HG02970 (cell line): ENCODE data around the gene GNG2.

Experiments
- ATAC-seq: cut with Tn5 transposase; IDR thresholded peaks from one replicate; pipeline ENCODE4 v1.9.1; 2021; ENCODE audit warnings: mild to moderate bottlenecking, moderate library complexity, moderate number of reproducible peaks; ENCODE audit not compliant: unreplicated experiment, low FRiP score

The GNG2 gene

DNA sequence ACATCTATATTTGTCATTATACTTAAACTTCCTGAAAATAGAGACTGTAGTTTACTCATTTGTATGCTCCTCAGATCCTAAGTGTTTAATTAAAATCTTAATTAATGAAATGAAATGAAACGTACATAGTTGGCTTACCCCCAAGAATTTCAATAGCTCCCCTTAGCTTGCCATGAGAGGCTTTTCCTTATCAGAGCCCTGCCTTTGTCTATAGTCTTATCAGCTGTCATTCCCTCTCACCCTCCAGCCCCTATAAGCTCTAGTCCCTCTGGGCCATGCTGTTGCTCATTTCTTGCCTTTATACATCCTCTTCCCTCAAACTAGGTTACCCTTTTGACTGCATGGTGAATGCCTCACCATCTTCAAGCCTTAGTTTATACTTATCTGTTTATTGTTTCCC lies 127.8 kb downstream of the GNG2 start:
- no peak for ATAC-seq

DNA sequence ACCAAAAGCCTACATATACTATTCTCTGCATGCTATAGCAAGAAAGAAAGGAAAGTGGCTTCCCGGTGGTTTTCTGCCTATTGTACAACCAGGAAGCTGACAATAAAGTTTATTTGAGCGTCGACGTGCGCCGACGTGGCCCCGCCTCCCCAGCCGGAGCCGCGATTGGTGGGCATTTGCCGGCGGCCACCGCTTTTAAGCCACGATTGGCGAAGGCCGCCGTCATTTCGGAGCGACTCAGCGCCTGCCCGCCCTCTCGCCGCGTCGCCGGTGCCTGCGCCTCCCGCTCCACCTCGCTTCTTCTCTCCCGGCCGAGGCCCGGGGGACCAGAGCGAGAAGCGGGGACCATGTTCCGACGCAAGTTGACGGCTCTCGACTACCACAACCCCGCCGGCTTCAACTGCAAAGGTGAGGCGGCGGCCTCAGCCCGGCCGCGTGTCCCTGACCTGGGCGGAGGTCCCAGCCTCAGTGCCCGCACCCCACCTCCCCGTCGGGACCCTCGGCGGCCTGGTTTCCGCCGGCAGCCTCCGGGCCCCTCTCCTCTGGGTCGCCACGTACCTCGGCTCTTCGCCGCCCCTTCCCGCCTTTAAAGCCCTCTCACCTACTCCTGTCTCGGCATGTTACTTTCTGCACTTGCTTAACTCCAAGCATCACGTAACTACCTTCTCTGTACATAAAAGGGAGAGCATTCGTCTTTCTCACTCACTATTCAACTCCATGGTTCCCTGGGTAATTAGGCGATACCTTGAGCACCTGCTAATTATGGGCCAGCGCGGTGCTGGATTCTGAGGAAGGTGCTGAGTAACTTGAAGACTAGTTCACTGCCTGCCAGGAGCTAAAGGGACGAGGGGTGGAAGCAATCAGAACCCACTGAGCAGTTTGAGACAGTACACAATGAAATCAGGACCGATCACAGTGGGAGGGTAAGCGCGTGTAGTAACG lies 129.2 kb downstream of the GNG2 start, which contains the start of gene RTRAF:
Gene RTRAF, plus strand, starts transcription at position 254 of the 942 bp plus-strand sequence. Its CDS starts 94 bp downstream, at position 348.
- peak; percentile 94 for ATAC-seq

DNA sequence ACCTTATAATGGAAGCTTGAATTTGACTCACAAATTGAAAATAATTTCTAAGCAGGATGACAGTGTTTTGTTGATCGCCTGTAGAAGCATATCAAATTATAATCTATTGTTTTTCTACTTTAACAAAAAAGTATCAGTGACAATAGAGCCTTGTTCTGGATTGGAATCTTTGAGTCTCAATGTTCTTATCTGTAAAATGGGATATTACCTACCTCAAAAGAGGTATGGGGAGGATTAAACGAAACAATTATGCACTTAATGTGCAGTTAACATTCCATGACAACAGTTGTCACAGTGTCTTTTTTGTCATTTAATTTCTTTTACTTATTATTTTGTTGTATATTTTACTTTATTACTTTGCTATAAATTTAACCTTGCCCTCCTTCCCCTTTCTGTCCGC lies 130.1 kb downstream of the GNG2 start:
- ATAC-seq, result no peak

DNA sequence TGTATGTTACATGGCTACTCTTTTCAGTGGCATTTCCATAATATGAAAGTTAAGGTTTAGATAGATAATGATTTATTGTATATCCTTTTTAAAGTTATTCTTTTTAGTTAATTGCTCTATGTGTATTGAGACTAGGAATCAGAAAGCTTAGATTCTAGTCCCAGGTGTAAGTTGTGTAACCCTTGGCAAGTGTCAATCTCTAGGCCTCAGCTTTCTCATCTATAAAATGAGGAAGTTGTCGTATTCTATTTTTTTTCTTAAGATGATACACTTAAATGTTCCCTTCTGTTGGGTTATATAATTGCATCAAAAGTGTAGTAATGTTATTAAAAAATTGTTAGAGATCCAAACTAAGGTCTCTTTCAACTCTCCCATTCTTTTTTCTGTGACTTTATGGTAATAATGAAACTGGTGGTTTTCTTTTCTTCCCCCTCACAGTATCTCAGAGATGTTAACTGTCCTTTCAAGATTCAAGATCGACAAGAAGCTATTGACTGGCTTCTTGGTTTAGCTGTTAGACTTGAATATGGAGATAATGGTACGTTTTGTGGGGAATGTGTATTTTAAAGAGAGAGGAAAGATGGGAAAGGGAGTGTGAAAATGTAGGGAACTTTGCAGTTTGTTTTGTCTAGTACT lies 133.0 kb downstream of the GNG2 start:
- ATAC-seq, result no peak

DNA sequence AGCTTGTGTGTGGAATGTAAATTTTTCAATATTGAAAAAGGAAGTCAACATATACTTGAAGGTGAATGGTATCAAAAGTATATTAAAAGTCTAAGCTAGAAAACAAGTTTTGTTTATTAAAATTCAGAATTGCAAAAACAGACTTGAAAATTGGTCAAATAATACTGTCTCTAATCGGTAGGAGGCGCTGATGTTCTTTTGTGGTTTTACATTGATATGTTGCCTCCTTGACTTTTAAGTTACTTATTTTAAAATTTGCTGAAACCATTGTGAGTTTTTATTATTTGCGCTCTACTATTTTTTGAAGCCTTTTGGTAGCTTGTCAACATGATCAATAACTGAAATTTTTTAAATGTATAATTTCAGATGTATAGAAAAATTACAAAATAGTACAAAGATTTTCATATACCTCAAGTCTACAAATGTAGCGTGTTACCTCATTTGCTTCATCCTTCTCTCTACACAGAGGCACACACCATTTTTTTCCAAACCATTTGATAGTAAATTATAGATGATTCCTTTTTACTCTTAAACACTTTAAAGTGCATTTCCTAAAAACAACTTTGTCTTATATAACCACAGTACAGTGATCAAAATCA lies 135.8 kb downstream of the GNG2 start:
- no peak for ATAC-seq

DNA sequence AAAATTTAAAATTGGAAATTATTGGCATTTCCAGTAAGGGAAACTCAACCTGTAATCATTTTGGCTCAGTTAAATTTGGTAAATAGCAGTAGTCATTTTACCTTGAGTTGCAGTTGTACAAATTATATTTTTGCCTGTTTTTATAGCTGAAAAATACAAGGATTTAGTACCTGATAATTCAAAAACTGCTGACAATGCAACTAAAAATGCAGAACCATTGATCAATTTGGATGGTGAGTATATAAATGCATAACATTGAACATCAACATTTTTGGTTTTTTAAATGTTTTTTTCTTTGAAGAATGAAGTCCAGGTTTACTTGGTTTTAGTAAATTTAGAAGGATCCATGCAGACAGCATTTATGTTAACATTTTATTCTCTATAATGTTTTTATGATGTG lies 137.9 kb downstream of the GNG2 start:
- ATAC-seq, result no peak

DNA sequence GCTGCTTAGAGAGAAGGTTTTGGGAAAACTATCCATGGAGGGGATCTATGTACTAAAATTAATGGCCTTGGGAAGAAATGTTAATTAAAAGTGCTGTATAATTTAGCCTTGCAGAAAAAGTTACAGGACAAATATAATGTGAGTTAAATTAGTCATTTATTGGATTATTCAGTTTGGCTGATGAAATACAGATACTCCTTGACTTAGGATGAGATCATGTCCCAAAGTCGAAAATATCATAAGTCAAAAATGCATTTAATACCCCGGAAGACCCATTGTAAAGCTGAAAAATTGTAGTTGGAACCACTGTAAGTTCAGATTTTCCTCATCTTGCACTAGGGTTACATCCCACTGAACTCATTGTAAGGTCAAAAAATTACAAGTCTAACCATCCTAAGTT lies 138.7 kb downstream of the GNG2 start:
- ATAC-seq, result no peak

DNA sequence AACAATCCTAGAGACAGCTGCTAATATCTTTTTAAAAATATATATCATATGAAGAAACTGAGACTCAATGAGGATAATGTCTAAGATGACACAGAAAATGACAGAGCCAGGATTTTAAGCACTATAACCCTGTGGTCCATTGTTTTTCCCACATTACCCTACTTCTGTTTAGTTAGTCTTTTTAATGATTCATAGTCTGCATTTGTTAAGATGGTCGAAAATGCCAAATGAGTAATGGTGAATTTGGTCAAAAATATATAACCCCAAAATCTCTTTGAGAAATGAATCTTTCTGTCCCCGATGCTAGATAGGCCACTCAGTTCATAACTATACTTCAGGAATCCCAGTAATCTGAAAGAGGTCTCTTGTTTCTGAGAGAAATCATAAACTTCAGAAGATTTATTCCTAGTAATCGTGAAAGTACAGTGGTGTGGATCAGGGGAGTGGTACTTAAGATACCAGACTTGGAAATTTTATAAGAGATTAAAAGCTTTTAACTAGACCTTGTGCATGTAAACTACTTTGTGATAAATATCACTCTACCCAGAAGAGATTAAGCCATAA lies 139.7 kb downstream of the GNG2 start:
- no peak for ATAC-seq

DNA sequence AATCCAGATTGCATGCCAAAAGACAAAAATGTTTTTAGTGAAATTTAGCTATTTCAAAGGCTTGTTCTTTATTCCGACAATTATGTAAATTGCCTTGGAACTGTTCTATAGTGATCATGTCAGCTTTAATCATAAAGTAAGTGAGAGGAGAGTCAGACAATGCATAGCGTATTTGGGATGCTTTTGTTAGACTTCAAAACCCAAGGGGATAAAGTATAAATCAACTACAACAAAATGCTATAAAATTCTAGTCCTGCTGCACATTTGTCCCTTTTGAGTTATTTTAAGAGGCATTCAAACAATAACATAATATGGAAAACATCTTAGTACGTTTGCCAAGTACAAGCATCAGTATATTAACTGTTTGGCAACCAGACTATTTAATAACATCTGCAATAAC lies 140.3 kb downstream of the GNG2 start:
- no peak for ATAC-seq

DNA sequence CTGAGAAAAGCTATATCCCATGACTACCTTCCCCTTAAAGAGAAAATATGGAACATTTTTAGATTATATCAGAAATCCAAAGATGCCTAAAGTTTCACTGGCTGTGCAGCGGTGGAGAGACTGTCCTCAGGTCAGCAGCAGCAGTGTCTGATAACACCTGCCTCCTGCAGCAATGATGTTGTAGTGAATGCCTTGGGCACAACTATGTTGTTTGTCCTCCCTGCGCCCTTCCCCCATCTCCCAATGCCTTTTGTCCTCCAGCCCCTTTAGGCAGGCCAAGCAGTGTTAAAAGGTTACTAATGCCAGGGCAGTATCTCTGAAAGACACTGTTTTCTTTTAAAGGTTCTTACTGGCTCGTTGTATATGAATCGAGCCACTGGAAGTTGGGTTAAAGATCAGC lies 142.1 kb downstream of the GNG2 start:
- no peak for ATAC-seq

DNA sequence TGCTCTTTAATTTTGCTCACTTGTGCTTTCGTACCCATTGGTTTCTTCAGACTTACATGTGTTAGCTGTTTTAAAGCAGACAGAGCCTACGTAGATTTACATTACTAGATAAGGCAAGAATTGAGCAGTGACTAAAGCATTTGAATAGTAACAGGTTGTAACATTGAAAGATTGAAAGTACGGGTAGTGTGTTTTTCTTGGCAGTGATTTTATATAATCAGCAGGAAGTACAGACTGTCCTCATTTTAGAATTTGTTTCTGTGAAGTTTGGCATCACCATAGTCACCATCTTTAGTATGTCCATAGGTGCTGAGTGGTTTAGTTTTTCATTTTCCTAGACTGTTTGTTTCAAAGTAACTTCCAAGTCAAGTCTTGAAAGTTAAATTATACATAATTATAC lies 142.9 kb downstream of the GNG2 start:
- ATAC-seq, result no peak

DNA sequence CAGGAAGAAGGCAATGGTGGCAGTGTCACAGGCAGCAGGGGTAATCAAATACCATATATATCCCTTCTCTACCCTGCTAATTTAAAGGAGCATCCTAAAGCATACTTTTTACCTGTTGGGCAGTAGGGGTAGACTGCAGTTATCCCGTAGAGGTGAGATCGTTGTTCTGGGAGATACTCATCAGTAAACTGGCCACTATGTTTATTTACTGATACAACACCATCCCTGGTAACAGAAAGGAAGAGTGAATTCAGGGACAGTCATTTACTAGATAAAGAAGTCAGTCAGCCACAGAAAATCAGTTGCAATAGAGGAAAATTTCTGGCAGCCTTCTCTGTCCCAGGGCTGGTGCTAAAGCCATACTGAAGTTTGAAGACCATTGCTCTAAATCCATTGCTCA lies 145.2 kb downstream of the GNG2 start:
- ATAC-seq, result no peak

DNA sequence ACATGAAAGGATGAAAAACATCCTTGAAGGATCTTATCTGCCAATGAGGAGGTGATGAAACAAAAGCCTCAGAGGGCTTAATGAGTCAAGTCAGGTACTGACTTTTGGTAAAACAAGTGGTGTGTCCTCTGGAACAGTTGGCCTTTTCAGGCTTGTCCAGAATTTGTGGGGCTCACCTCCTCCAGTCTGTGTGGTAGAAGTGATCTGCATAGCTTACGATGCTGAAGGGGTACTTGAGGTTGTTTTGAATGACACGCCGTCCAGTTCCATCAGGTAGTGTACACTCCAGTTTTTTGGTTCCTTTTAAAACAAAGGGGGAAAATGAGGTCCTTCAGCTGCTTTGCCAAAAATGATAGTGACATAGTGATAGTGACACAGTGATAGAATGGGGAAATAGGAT lies 145.9 kb downstream of the GNG2 start:
- ATAC-seq, result no peak

DNA sequence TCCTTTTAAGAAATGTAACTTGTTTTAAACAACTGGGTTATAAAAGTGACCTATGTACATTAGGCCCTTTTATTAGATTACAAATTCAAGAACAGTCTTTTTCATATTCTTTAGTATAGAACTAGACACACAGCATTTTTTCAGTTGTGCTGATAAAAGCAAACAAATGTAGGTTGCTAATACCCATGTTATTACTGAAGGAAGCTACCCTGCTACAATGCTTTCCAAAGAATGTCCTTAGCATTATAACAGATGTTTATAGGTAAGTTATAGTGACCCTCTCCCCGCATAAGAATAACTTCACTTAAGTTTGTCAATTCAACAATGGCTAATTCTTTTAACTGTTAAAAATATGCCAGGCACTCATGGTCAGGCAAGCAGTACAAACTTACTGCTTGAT lies 146.8 kb downstream of the GNG2 start:
- ATAC-seq, result no peak

DNA sequence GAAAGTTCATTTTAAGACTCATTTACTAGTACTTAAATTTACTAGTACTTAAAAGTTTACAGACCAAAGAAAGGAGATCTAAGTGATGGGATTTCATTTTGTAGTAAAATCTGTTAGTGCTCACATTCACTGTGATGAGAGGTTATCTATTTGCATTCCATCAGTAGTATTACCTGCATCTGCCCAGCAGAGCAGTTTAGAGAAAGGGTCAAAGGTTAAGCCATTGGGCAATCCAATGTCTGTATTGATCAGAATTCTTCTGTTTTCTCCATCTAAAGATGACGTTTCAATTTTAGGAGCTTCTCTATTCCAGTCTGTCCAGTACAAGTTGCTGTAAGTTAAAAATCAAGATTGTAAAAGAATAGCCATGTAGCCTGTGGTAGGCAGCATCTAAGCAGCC lies 147.2 kb downstream of the GNG2 start:
- ATAC-seq, result no peak

DNA sequence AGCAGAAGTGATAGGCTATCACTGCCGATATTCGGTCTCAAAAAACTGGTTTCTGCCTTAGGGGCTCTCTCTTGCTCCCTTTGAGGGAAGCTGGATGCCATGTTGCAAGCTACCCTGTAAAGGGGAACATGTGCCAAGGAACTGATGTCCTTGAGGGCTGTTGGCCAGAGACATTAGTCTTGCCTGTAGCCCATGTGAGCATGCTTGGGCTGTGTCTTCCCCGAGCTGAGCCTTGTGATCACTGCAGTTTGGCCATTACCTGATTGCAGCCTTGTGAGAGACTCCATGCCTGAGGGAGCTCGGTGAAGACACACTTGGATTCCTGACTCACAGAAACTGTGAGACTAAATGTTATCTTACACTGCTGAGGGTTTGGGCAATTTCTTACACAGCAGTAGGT lies 147.7 kb downstream of the GNG2 start:
- ATAC-seq, result no peak

DNA sequence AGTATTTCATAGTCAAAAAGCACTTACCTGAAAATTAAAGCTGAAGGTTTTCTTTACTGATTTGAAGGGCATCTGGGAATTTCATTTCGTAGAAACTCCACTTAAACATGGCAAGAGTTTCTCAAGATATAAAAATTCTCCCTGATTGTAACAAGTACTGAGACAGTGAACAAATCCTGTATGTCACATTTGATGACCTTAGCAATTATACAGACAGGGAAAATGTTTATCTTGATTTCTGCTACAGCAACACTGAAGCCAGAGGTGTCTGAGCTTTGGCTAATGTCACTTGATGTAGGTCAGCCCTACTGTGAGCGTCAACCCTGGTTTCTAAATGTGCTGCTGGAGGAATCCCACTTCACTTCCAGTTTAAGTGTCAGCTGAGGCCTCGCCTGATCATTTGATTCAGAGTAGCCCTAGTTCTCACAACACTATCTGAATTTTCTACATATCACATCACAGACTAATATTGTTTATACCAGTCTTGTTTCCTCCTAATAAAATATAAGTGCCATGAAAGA lies 149.8 kb downstream of the GNG2 start:
- no peak for ATAC-seq

DNA sequence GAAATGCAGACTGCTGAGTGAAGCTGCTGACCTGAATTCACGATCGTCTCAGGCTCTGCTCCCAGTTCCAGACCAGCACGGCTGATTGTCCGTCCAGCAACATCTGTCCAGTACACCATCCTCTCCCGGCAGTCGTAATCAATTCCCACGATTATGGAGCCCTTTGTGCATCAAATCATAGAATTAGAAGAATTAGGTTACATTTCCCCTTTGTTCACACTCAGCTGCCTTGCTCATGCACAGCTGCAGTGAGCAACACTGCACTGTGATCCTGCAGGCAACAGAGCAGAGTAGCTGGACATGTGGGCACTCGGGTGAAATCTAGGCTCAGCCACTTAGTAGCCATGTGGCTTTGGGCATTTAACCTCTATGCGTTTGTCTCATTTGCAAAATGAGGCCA lies 151.1 kb downstream of the GNG2 start:
- ATAC-seq, result no peak

DNA sequence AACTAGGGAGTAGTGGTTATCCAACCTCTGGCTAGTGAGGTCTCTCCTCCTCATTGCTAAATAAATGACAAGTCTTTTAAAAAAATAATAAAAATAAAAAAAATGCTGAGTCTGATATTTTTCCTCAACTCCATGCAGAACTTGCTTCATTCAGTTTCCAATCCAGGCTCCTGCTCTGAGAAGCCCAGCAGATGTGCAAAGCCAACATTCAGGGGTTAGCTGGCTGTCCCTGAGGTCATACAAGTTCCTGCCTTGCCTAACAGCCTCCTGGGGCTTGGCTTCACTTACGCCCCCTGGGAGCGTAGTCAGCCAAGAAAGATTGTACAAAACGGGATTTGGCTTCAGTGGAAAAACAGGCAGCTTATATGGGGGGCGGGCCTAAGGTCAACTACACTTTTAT lies 152.2 kb downstream of the GNG2 start:
- ATAC-seq, result no peak

DNA sequence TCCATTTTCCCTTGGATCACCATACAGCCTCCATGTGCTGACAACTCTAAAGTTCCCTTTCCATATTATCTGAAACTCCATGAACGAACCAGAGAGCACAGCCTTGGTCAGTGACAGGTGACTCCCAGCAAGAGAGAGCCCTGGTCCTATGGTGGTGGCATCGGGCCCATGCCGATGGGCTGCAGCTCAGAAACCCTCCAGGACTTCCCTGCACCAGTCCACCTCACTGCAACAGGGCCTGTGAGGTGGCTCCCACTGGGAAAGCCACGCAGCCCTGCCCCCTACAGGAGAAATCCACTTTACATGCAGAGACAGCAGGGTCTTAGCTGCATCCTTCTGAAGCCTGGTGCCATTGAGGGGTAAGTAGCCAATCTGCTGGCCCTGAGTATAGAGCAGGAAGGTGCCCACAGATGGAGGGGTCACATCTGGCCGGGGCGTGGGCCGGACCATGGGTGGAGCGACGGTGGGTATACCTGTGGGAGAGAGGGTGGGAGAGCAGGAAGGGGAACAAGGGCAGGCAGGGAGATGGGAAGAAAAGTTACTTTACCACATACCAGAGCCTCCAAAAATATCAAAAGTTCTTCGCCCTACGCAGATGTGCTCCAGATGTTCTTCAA lies 153.7 kb downstream of the GNG2 start:
- ATAC-seq, result no peak
